H9 (cell line): ENCODE data around the gene TTC31. TPM values are rescaled to one million over a fixed set of nuclear protein-coding genes. Genes with fewer than 3 reads are reported as not detected.

Source experiments
- DNase-seq: peaks from one replicate; pipeline ENCODE4 v3.0.0-alpha.2; 2017
- H2AFZ ChIP-seq: one replicate; pipeline ENCODE4 v1.6.1; 2013; ENCODE audit warnings: mild to moderate bottlenecking, low read length, control low read depth, moderate library complexity
- H2AK5ac ChIP-seq: 2 replicates; pipeline ENCODE4 v1.6.1; 2013; ENCODE audit warnings: low read length, control low read depth, mixed read lengths; ENCODE audit not compliant: insufficient read length
- H2BK120ac ChIP-seq: one replicate; pipeline ENCODE4 v1.6.1; 2013; ENCODE audit warnings: low read depth, mild to moderate bottlenecking, low read length, control low read depth, inconsistent platforms; ENCODE audit not compliant: poor library complexity, severe bottlenecking
- H2BK12ac ChIP-seq: 2 replicates; pipeline ENCODE4 v1.6.1; 2013; ENCODE audit warnings: low read length, control low read depth, mixed read lengths, low read depth; ENCODE audit not compliant: insufficient read length
- H2BK15ac ChIP-seq: 2 replicates; pipeline ENCODE4 v1.6.1; 2013; ENCODE audit warnings: low read depth, low read length, control low read depth
- H2BK20ac ChIP-seq: one replicate; pipeline ENCODE4 v1.6.1; 2013; ENCODE audit warnings: low read depth, mild to moderate bottlenecking, low read length, control low read depth, inconsistent platforms; ENCODE audit not compliant: poor library complexity, severe bottlenecking
- H2BK5ac ChIP-seq: 2 replicates; pipeline ENCODE4 v1.6.1; 2013; ENCODE audit warnings: low read length, control low read depth, mixed read lengths; ENCODE audit not compliant: insufficient read length
- H3K14ac ChIP-seq: 2 replicates; pipeline ENCODE4 v1.6.1; 2013; ENCODE audit warnings: low read length, control low read depth; ENCODE audit not compliant: insufficient read depth
- H3K18ac ChIP-seq: 2 replicates; pipeline ENCODE4 v1.6.1; 2013; ENCODE audit warnings: low read depth, mild to moderate bottlenecking, mixed read lengths, low read length, control low read depth; ENCODE audit not compliant: insufficient read length
- H3K23ac ChIP-seq: 2 replicates; pipeline ENCODE4 v1.6.1; 2013; ENCODE audit warnings: low read length, control low read depth, mixed read lengths, low read depth; ENCODE audit not compliant: insufficient read length
- H3K23me2 ChIP-seq: 2 replicates; pipeline ENCODE4 v1.6.1; 2013; ENCODE audit warnings: low read depth, mild to moderate bottlenecking, mixed read lengths, low read length, control low read depth; ENCODE audit not compliant: insufficient read length, poor library complexity, severe bottlenecking
- H3K27ac ChIP-seq: 2 replicates; pipeline ENCODE4 v1.5.1; 2013; ENCODE audit warnings: low read length, control low read depth, mixed read lengths, low read depth; ENCODE audit not compliant: insufficient read length
- H3K27me3 ChIP-seq: 2 replicates; pipeline ENCODE4 v1.6.1; 2013; ENCODE audit warnings: low read length, control low read depth, inconsistent platforms; ENCODE audit not compliant: insufficient read depth
- H3K4ac ChIP-seq: 2 replicates; pipeline ENCODE4 v1.6.1; 2013; ENCODE audit warnings: low read depth, mild to moderate bottlenecking, control low read depth, inconsistent platforms, low read length, moderate library complexity
- H3K4me1 ChIP-seq: 2 replicates; pipeline ENCODE4 v1.6.1; 2013; ENCODE audit warnings: low read length, control low read depth, inconsistent platforms; ENCODE audit not compliant: insufficient read depth
- H3K4me2 ChIP-seq: 2 replicates; pipeline ENCODE4 v1.6.1; 2013; ENCODE audit warnings: low read length, control low read depth, mixed read lengths; ENCODE audit not compliant: insufficient read length, insufficient read depth
- H3K56ac ChIP-seq: 2 replicates; pipeline ENCODE4 v1.6.1; 2013; ENCODE audit warnings: low read depth, mild to moderate bottlenecking, mixed read lengths, low read length, control low read depth; ENCODE audit not compliant: insufficient read length
- H3K79me1 ChIP-seq: 2 replicates; pipeline ENCODE4 v1.6.1; 2013; ENCODE audit warnings: low read depth, mild to moderate bottlenecking, moderate library complexity, low read length, control low read depth, inconsistent platforms; ENCODE audit not compliant: insufficient read depth, poor library complexity, severe bottlenecking
- H3K79me2 ChIP-seq: 2 replicates; pipeline ENCODE4 v1.6.1; 2013; ENCODE audit warnings: low read length, control low read depth, inconsistent platforms; ENCODE audit not compliant: insufficient read depth
- H3K9ac ChIP-seq: 2 replicates; pipeline ENCODE4 v1.6.1; 2013; ENCODE audit warnings: low read length, control low read depth, mixed read lengths; ENCODE audit not compliant: insufficient read length; ENCODE audit errors: extremely low read depth
- H3K9me3 ChIP-seq: one replicate; pipeline ENCODE4 v1.6.1; 2013; ENCODE audit warnings: low read depth, low read length, inconsistent platforms; ENCODE audit not compliant: control insufficient read depth
- H3T11ph ChIP-seq: one replicate; pipeline ENCODE4 v1.6.1; 2013; ENCODE audit warnings: mild to moderate bottlenecking, low read length, control low read depth, inconsistent platforms
- H4K20me1 ChIP-seq: one replicate; pipeline ENCODE4 v1.6.1; 2013; ENCODE audit not compliant: control insufficient read depth, insufficient read length, insufficient read depth
- H4K5ac ChIP-seq: 2 replicates; pipeline ENCODE4 v1.6.1; 2013; ENCODE audit warnings: low read depth, mild to moderate bottlenecking, mixed read lengths, low read length, control low read depth; ENCODE audit not compliant: insufficient read length
- H4K8ac ChIP-seq: replicated peaks from 2 replicates; pipeline ENCODE4 v1.6.1; 2013; ENCODE audit warnings: low read length, control low read depth, mixed read lengths, low read depth; ENCODE audit not compliant: insufficient read length
- H4K91ac ChIP-seq: 2 replicates; pipeline ENCODE4 v1.6.1; 2013; ENCODE audit warnings: low read depth, mild to moderate bottlenecking, moderate library complexity, mixed read lengths, low read length, control low read depth; ENCODE audit not compliant: insufficient read length
- H3K27ac Mint-ChIP-seq, 3 experiments: 2 replicates in 2 of 3; 3 replicates in 1 of 3; pipeline ENCODE4 v1.8.0; 2020 to 2021; ENCODE audit warnings: mixed read lengths in 3 of 3, mild to moderate bottlenecking in 1 of 3, moderate library complexity in 1 of 3
- H3K27me3 Mint-ChIP-seq: 2 replicates; pipeline ENCODE4 v1.8.0; 2021; ENCODE audit warnings: low read depth, mild to moderate bottlenecking, moderate library complexity, mixed read lengths
- H3K36me3 Mint-ChIP-seq, 3 experiments: 2 replicates in 2 of 3; 3 replicates in 1 of 3; pipeline ENCODE4 v1.8.0; 2020 to 2021; ENCODE audit warnings: low read depth in 3 of 3, mixed read lengths in 3 of 3; ENCODE audit not compliant: insufficient read depth in 1 of 3
- H3K4me1 Mint-ChIP-seq, 2 experiments: 2 replicates each; pipeline ENCODE4 v1.8.0; 2020; ENCODE audit warnings: mixed read lengths in 2 of 2
- H3K4me3 Mint-ChIP-seq, 2 experiments: 2 replicates in 1 of 2; 3 replicates in 1 of 2; pipeline ENCODE4 v1.8.0; 2020 to 2021; ENCODE audit warnings: mild to moderate bottlenecking in 2 of 2, mixed read lengths in 2 of 2, moderate library complexity in 1 of 2
- H3K9me3 Mint-ChIP-seq, 2 experiments: 2 replicates in 1 of 2; 3 replicates in 1 of 2; pipeline ENCODE4 v1.8.0; 2020; ENCODE audit warnings: mild to moderate bottlenecking in 2 of 2, mixed read lengths in 2 of 2, moderate library complexity in 1 of 2
- CTCF ChIP-seq: fragments of 200-600 bp; sonication (generic); conservative IDR thresholded peaks from 3 replicates; pipeline ENCODE4 v1.8.0; 2021; ENCODE audit warnings: antibody characterized with exemption, mild to moderate bottlenecking
- WGBS: extraction: QIAGEN DNeasy Blood & Tissue Kit; methylation state at CpG from one replicate; pipeline ENCODE4 v1.1.7; 2013; ENCODE audit warnings: missing lambda C conversion rate, low lambda C conversion rate, mixed read lengths; ENCODE audit not compliant: insufficient read length; ENCODE audit errors: extremely low coverage; 5-methylcytosine and 5-hydroxymethylcytosine counted together
- total RNA-seq: library from RNA; stranded (reverse); gene quantifications from 2 replicates; pipeline ENCODE4 v1.2.1, GENCODE V29; 2021

TTC31 gene
- total RNA-seq, 1 experiment from 2014 or later: 33.3 TPM

- H3K36me3 Mint-ChIP-seq: peaks cover 20 to 54% (median 40%) of the 10 kb centered on the region in 3 experiments
- H3K9ac ChIP-seq: no peak overlapping the region
Measured at GRCh38 chr2:74436111-74436805, 46.6 kb upstream of the TTC31 start.

More at GRCh38 chr2:74436111-74436805, 46.6 kb upstream of the TTC31 start:
- no peak overlapping the region for H4K91ac ChIP-seq
- peak overlapping the region in 2 of 3 experiments; percentile 72 to 86; a peak in 2 of 7 replicates for H3K27ac Mint-ChIP-seq
- no peaks in the 10 kb centered on the region for H3K9me3 Mint-ChIP-seq
- peaks cover 11% of the 10 kb centered on the region for H3K23me2 ChIP-seq
- H3K27me3 ChIP-seq: no peaks in the 10 kb centered on the region
- peaks cover 21% of the 10 kb centered on the region; the same call in 1 of the 2 replicates for H3K79me2 ChIP-seq
- H3K4ac ChIP-seq: no peak overlapping the region
- no peaks in the 10 kb centered on the region for H4K20me1 ChIP-seq
- no peaks in the 10 kb centered on the region for H3K9me3 ChIP-seq
- H3K4me2 ChIP-seq: no peak overlapping the region
- H2BK15ac ChIP-seq: no peak overlapping the region
- TF ChIP-seq CTCF: no peak
- peak; percentile 46 for DNase-seq
- no CpG with 5 or more reads among the region's 43 CpGs for WGBS
- H3K14ac ChIP-seq: no peak overlapping the region
- H3T11ph ChIP-seq: no peak overlapping the region
- H3K23ac ChIP-seq: no peak overlapping the region
- H2AFZ ChIP-seq: no peak overlapping the region
- no peak overlapping the region for H2BK20ac ChIP-seq
- no peak overlapping the region for H2AK5ac ChIP-seq
- no peak overlapping the region for H4K5ac ChIP-seq
- H3K27me3 Mint-ChIP-seq: no peaks in the 10 kb centered on the region; the same call in 1 of the 2 replicates
- no peak overlapping the region for H3K4me3 Mint-ChIP-seq
- no peak overlapping the region for H3K27ac ChIP-seq
- H3K4me1 Mint-ChIP-seq: peaks cover 31 to 40% of the 10 kb centered on the region in 2 experiments
- peaks cover 7% of the 10 kb centered on the region for H3K79me1 ChIP-seq
- H2BK5ac ChIP-seq: no peak overlapping the region
- H2BK12ac ChIP-seq: no peak overlapping the region
- H3K56ac ChIP-seq: no peak overlapping the region
- H3K18ac ChIP-seq: no peak overlapping the region
- no peak overlapping the region for H2BK120ac ChIP-seq
- no peak overlapping the region for H4K8ac ChIP-seq
- H3K4me1 ChIP-seq: peaks cover 3% of the 10 kb centered on the region; the same call in 1 of the 2 replicates
